NAMALWA (cell line): Measurements from ENCODE around the gene BFSP1.

Experiments used
- DNase-seq: peaks from one replicate; pipeline ENCODE4 v3.0.0-alpha.2; 2015; ENCODE audit warnings: low spot score

BFSP1 gene

DNA sequence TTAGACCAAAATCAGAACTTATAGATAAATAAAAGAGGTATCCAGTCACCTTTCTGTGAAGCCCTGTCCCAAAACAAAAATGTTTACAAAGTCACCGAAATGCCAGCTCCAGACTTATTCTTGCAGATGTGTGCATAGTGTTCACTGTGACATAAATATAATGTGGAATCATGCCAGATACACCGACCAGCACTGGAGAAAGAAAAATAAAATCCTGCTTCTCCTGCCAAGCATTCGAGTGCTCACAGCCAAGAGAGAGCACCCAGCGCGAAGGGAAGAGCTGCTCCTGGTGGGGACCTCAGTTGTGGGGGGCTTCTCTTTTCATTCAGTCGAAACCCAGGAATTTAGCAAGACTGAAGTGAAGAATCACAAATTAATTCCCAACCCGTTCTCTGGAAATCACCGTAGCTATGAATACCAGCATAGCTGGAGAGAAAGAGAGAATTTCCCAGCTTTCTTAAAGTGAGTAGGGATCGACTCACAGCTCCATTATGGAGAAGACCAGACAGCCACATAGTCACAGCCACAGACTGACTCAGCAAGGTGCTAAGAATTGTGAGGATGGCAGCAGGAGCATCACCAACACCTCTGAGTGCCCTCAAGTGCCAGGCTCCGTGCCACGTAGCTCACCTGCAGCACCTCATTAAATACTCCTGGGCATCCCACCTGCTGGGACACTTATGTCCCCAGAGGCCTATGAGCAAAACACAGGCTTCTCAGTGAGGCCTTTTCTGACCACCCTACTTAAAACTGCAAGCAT is 33.2 kb downstream of the BFSP1 start:
- DNase-seq: no peak

DNA sequence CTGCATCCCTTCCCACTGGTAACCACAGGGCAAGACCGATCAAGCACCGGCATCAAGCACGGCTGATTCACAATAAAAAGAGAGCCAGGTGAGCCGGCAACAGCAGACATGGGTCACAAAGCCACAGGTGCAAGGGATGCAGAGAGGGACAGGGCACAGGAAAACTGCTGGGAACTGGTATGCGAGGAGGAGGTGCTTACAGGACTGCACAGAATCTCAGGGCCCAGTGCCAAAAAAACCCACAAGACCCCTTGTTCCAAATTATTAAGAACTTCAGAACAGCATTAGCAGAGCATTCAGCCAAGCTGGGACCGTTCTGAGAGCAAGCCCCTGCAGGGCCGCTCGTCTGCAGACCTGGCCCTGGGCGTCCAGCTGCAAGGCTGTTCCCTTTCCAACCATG is 35.4 kb downstream of the BFSP1 start:
- DNase-seq: no peak

DNA sequence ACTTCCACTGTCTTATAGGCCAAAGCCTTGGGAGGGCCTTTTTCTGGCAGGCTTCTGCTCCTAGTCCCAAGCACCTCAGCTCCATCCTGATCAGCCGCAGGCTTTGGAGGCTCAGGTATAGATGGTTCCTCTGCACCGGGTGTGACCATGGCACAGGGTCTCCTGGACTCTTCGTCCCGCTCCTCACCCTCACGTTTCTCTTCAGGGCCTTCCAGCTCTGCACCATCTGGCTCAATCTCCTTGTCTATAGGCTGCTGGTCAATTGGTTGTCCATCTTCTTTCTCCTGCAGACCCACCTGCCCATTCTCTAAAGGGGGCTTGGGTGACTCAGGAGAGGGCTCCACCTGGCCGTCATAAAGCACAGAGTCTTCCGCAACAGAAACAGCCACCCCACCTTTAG is 37.0 kb downstream of the BFSP1 start:
- no peak for DNase-seq

- DNase-seq: no peak
Measured at GRCh38 chr20:17493173-17493572, 38.0 kb downstream of the BFSP1 start.

GRCh38 chr20:17491488-17491887 is 39.7 kb downstream of the BFSP1 start:
- no peak for DNase-seq

DNA sequence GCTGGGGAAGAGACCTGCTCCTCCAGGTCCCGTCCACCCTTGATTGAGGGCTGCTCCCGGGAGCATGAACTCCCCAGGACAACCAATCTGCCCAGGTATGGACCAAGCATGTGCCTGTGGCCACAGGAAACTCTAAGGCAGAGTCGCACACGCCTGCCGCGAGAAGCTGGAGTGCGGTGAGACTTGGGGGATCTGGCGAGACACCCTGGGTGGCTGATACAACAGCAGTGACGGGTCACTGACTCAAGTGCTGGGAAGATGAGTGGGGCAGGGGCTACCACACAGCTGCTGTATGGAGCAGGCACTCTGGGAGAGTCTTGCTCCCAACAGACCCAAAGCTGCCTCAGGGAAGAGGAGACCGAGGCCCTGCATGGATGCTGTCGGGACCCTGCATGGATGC is 40.1 kb downstream of the BFSP1 start:
- no peak for DNase-seq

GRCh38 chr20:17490501-17490900 is 40.7 kb downstream of the BFSP1 start:
- DNase-seq: no peak

DNA sequence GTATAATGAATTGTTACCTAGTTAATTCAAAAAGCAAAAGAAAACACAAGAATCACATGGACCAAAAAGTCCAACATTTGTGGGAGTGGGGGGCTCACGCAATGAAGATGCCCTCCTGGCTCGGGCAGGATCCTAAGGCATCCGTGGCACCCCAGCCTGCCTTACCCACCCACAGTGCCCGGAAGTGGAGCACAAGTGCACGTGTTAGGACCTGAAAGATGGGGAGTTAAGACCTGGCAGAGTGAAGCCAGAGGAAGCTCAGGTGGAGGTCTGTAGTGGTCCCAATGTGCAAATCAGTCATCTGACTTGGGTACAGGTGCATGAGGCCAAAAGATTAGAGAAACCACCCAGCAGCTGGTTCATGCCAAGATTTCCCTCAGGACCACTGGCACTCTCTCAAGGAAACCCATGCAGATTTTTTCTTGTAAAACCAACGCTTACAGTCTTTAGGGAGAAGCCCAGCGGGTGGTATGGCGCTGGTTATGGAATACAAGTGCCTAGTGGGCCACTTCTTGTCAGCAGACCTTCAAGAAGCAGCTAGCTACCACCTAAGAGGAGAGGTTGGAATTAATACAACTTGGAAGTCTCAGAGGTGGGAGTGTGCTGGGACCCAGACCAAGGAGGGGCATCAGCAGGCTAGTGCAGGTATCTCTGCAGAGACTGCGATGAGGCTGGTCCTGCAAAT is 42.1 kb downstream of the BFSP1 start:
- no peak for DNase-seq

DNA sequence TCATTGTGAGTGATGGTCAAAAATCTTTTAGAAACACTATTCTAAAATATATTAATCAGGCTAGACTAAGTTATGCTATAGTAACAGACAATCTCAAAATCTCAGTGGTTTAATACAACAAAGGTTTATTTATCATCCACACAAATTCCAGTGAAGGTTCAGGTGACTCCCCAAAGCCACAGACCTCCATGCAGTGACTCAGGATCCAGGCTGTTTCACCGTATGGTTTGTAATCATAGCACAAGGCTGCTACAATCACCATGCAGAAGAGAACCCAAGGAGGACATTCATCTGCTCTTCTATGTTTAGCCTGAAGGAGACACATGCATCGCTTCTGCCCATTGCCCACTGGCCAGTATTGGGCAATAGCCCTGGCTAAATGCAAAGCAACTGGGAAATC is 46.2 kb downstream of the BFSP1 start:
- no peak for DNase-seq

DNA sequence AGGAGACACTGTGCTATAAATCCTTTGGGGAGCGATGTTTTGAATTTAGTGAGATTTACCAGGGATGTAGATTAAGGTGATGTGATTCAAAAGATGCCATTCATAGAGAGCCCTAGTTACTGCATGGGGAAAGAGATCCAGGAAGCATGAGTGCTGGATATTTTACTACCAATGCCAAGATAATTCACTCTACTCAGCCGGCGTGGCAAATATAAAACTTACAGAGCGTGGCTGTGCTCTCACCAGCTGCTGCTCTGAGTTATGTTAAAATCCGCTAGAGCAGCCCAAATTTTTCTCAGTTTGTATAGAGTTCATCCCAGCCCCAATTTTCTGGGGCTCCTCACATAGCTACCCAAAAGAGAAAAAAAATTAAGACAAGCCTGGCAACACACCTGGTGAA is 48.6 kb downstream of the BFSP1 start:
- DNase-seq: no peak

DNA sequence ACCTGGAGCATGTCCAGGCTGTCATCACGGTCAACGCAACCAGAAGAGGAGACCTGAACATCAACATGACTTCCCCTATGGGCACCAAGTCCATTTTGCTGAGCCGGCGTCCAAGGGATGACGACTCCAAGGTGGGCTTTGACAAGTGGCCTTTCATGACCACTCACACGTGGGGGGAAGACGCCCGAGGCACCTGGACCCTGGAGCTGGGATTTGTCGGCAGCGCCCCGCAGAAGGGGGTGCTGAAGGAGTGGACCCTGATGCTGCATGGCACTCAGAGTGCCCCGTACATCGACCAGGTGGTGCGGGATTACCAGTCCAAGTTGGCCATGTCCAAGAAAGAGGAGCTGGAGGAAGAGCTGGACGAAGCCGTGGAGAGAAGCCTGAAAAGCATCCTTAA is 49.5 kb downstream of the BFSP1 start:
- DNase-seq: no peak

DNA sequence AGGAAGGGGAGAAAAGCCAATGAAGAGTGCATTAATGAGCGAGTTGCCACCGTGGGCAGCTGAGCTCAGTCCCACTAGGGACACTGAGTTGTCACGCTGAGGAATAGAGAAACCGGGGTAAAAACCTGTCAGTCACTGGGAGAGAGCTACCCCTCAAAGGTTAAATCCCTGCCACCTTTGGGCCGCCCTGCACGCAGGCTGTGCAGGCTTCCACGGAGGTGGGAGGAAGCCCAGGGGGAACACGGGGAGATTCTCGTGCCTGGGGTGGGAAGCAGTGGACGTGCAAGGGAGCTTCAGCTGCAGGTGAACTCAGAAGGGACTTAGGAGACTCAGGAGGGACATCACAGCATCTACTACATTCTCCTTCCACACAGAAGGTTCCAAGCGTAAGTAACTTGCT is 50.5 kb downstream of the BFSP1 start:
- no peak for DNase-seq

DNA sequence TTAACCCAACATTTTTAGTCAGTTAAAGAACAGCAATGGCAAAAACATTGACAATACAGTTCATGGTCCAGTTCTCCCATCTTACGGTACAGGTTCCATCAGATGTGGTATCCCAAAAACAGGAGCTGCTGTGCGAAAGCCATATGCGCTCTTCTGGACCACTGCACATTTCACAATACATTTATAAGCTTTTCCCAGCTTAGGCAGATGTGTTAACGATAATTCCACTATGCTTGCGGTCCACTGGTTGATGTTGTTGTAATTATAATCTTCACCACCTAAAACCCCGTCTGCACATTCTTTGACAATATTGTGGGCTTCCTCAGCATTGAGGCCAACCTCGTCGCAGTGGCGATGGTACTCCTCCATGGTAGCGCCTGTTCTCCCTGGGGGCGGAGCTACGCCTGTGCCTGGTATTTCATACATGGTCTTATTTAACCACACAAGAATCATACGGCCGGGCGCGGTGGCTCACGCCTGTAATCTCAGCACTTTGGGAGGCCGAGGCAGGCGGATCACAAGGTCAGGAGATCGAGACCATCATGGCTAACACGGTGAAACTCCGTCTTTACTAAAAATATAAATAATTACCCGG is 52.0 kb downstream of the BFSP1 start:
- no peak for DNase-seq

GRCh38 chr20:17473659-17474058 is 57.5 kb downstream of the BFSP1 start:
- no peak for DNase-seq

GRCh38 chr20:17471606-17472187 is 59.5 kb downstream of the BFSP1 start:
- DNase-seq: no peak

- DNase-seq: no peak
Measured at GRCh38 chr20:17470973-17471372, 60.2 kb downstream of the BFSP1 start.

- DNase-seq: no peak
Measured at GRCh38 chr20:17470521-17470920, 60.7 kb downstream of the BFSP1 start.

DNA sequence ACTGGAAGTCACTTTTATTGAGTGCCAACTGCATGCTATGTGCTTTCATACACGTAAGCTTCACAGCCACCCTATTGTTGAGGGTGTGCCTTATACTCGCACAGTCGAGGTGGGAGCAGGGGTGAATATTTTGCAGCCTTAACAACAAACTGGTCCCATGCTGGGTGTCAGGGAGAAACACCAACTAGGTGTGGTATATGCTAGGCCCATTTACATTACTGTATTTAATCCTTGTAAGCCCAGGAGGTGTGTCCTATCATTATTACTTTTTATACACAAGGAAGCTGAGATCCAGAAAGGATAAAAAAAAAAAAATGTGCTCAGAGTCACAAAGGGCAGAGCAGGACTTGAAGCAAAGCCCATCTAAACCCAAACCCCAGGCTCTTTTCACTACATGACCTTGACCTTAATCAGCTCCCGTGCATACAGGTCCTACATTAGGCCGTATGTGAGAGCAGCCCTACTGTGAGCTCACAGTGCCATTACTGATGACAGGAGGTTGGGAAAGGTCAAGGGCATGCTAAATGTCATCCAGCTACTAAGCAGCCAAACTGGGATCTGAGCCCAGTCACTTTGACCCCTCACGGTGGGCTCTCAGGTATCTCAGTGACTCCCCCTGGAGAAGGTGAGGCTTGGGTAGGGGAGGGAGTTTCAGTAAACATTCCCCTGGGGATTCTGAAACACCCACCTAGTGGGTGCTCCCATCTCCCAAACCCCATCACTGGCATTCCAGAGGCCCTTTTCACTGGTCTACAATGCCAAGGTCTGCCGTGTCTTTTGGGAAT is 61.7 kb downstream of the BFSP1 start:
- no peak for DNase-seq

- no peak for DNase-seq
Measured at GRCh38 chr20:17468073-17468840, 62.9 kb downstream of the BFSP1 start.

DNA sequence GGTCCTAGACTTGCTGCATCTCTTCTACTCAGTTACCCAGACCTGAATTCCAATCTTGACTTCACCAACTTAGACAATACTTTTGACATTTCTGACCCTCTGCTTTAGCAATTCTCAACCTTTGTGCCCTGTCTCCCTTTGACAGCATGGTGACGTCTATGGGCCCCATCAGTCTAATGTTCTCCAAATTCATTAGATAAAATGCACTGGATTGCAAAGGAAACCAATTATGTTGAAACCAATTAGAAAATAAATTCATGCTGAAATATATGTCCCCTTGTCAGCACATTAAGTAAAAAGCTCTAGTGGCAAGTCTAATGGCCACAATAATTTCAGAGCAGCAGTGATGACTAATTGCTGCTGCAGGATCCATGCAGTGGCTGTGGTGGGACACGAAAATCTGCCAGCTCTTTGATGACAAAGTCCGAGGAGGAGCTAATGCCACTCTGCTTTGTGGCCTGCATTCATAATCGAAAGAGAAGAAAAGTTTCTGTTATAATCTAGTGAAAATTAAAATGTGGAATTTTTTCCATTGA is 64.0 kb downstream of the BFSP1 start:
- DNase-seq: no peak

GRCh38 chr20:17466641-17467040 is 64.5 kb downstream of the BFSP1 start:
- DNase-seq: no peak
